ENCODE measurements around the gene REXO1.

DNA sequence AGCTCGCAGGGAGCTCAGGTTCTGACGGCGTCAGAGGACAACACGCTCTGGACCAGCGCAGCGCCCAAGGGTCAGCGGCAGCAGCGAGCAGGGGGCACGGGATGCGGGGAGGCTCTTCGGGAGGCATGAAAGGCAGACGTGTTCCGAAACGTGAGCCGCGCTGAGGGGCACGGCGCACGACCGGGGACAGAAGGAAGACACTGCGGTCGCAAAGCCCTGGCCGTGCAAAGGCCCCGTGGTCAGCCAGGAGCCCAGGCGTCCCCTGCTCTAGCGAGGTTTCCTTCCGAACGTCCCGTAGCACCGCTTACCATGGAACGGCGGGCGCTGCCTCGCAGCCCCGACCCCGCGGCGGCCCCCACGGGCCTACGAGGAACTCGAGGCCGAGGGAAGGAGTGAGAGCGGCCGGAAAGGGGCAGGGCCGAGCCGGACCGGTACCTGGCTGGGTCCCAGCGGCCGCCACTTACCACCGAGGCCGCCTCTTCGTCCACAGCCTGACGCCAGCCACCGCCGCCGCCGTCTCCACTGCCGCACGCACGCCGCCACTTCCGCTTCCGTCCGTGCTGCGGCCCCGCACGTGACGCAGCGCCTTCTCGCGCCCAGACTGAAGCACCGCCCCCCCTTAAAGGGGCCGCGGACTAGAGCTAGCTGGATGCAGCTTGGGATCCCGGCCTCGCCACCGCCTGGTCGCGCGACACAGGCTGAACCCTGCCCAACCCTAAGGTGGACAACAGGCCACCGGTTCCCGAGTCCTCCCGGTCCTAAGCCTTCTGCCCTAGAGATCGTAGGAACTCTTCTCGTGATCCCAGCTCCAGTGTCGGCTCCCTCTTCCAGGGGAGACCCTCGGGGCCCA, 27.6 kb upstream of the REXO1 start:
- TF ChIP-seq, protein P1, sequence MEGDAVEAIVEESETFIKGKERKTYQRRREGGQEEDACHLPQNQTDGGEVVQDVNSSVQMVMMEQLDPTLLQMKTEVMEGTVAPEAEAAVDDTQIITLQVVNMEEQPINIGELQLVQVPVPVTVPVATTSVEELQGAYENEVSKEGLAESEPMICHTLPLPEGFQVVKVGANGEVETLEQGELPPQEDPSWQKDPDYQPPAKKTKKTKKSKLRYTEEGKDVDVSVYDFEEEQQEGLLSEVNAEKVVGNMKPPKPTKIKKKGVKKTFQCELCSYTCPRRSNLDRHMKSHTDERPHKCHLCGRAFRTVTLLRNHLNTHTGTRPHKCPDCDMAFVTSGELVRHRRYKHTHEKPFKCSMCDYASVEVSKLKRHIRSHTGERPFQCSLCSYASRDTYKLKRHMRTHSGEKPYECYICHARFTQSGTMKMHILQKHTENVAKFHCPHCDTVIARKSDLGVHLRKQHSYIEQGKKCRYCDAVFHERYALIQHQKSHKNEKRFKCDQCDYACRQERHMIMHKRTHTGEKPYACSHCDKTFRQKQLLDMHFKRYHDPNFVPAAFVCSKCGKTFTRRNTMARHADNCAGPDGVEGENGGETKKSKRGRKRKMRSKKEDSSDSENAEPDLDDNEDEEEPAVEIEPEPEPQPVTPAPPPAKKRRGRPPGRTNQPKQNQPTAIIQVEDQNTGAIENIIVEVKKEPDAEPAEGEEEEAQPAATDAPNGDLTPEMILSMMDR (IDR thresholded peaks at IDR 0.05), result no peak
- peak; percentile 93 for TF ChIP-seq POLR2AphosphoS5 (IDR thresholded peaks at IDR 0.05; ENCODE audit: low read depth, low read length)

All from Panc1 (cell line).